ENCODE data around the gene SNAPIN. TPM values are rescaled to one million over a fixed set of nuclear protein-coding genes. Genes with fewer than 3 reads are reported as not detected.

The SNAPIN gene
- total RNA-seq, 4 donors from 2014 or later, result 58.9 to 77.4 (median 69.4) TPM

- H3K36me3 ChIP-seq, result peaks cover 0 to 60% of the 10 kb centered on the region in 2 donors
- no peaks in the 10 kb centered on the region for H3K4me1 ChIP-seq
- WGBS, 2 donors (ENCODE audit: low coverage in 1 of 2), result 71 to 79% methylated on average over 5 to 7 of the region's 11 CpGs
- H3K9me3 ChIP-seq, result no peaks in the 10 kb centered on the region
- H3K27me3 ChIP-seq, result no peaks in the 10 kb centered on the region
- ATAC-seq, result no peak
- no peak for TF ChIP-seq POLR2A (IDR thresholded peaks at IDR 0.05)
- no peak for TF ChIP-seq POLR2AphosphoS5 (IDR thresholded peaks at IDR 0.05)
- TF ChIP-seq CTCF (IDR thresholded peaks at IDR 0.05), result no peak
- no peak for TF ChIP-seq EP300 (IDR thresholded peaks at IDR 0.05)
- no peak overlapping the region for H3K27ac ChIP-seq
- no peak overlapping the region for H3K4me3 ChIP-seq
Measured at GRCh38 chr1:153685544-153686340, 27.2 kb downstream of the SNAPIN start.

- Histone ChIP-seq H3K9me3 (no peaks in the 10 kb centered on the region), H3K4me3 (no peak overlapping the region), H3K27me3 (no peaks in the 10 kb centered on the region), H3K36me3 (peaks cover 0 to 56% of the 10 kb centered on the region in 2 donors), H3K27ac (no peak overlapping the region), H3K4me1 (no peaks in the 10 kb centered on the region)
- TF ChIP-seq POLR2AphosphoS5 (IDR thresholded peaks at IDR 0.05), result no peak
- no peak for TF ChIP-seq POLR2A (IDR thresholded peaks at IDR 0.05)
- no peak for TF ChIP-seq CTCF (IDR thresholded peaks at IDR 0.05)
- TF ChIP-seq EP300 (IDR thresholded peaks at IDR 0.05), result no peak
- WGBS, 2 donors (ENCODE audit: low coverage in 1 of 2), result 70 to 87% methylated on average over 5 of the region's 16 CpGs
- ATAC-seq, result no peak
Measured at GRCh38 chr1:153687346-153688125, 29.0 kb downstream of the SNAPIN start.

- no peaks in the 10 kb centered on the region for H3K27me3 ChIP-seq
- H3K27ac ChIP-seq, result no peak overlapping the region
- TF ChIP-seq EP300 (IDR thresholded peaks at IDR 0.05) (no peak), CTCF (IDR thresholded peaks at IDR 0.05) (no peak), POLR2A (IDR thresholded peaks at IDR 0.05) (no peak)
- H3K4me1 ChIP-seq, result no peaks in the 10 kb centered on the region
- no peaks in the 10 kb centered on the region for H3K9me3 ChIP-seq
- ATAC-seq, result no peak
- H3K36me3 ChIP-seq, result peaks cover 0 to 49% of the 10 kb centered on the region in 2 donors
- 81 to 84% methylated on average over 5 to 7 of the region's 7 CpGs for WGBS, 2 donors (ENCODE audit: low coverage in 1 of 2)
- H3K4me3 ChIP-seq, result no peak overlapping the region
Measured at GRCh38 chr1:153688276-153688675, 29.8 kb downstream of the SNAPIN start.

GRCh38 chr1:153688736-153689328, 30.3 kb downstream of the SNAPIN start:
- no peaks in the 10 kb centered on the region for H3K9me3 ChIP-seq
- H3K27me3 ChIP-seq, result no peaks in the 10 kb centered on the region
- H3K36me3 ChIP-seq, result peaks cover 0 to 45% of the 10 kb centered on the region in 2 donors
- H3K4me3 ChIP-seq, result no peak overlapping the region
- ATAC-seq, result no peak
- 88 to 100% methylated on average over 1 to 8 of the region's 18 CpGs for whole genome bisulfite sequencing, 2 donors (ENCODE audit: low coverage in 1 of 2)
- no peaks in the 10 kb centered on the region for H3K4me1 ChIP-seq
- no peak for TF ChIP-seq CTCF (IDR thresholded peaks at IDR 0.05)
- TF ChIP-seq POLR2AphosphoS5 (IDR thresholded peaks at IDR 0.05), result no peak
- no peak for TF ChIP-seq POLR2A (IDR thresholded peaks at IDR 0.05)
- TF ChIP-seq EP300 (IDR thresholded peaks at IDR 0.05), result no peak
- no peak overlapping the region for H3K27ac ChIP-seq

Measured in gastroesophageal sphincter (tissue), 4 donors.